ENCODE measurements around the gene C3orf20.

C3orf20 gene

DNA sequence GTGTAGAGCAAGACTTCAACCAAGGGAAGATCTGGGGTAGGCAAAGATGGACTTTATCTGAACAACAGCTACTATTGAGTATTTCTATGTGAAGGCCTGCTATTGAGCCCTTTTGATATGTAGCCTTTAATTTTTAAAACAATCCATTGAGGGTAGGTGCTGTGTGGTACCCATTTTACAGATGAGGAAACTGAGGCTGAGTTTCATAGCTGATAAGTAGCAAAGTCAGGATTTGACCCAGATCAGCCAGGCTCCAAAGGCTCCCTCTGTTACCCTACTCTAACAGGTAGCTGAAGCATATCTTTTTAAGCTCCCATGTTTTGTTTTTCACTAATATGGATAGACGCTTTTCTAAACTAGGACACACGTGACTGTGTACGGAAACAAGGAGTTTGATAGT, 141.4 kb downstream of the C3orf20 start:
- no peak overlapping the region for H3K4me3 ChIP-seq (ENCODE audit: low read depth, low read length)
- no peak for DNase-seq (ENCODE audit: low read depth)
- TF ChIP-seq POLR2A (IDR thresholded peaks at IDR 0.05; ENCODE audit: extremely low read depth, insufficient read length) (no peak), MYC (IDR thresholded peaks at IDR 0.05; ENCODE audit: low read depth, low read length) (no peak)
- TF ChIP-seq, protein P1, sequence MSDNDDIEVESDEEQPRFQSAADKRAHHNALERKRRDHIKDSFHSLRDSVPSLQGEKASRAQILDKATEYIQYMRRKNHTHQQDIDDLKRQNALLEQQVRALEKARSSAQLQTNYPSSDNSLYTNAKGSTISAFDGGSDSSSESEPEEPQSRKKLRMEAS (IDR thresholded peaks at IDR 0.05; ENCODE audit: low read depth, low read length) = no peak
- TF ChIP-seq, protein P2, sequence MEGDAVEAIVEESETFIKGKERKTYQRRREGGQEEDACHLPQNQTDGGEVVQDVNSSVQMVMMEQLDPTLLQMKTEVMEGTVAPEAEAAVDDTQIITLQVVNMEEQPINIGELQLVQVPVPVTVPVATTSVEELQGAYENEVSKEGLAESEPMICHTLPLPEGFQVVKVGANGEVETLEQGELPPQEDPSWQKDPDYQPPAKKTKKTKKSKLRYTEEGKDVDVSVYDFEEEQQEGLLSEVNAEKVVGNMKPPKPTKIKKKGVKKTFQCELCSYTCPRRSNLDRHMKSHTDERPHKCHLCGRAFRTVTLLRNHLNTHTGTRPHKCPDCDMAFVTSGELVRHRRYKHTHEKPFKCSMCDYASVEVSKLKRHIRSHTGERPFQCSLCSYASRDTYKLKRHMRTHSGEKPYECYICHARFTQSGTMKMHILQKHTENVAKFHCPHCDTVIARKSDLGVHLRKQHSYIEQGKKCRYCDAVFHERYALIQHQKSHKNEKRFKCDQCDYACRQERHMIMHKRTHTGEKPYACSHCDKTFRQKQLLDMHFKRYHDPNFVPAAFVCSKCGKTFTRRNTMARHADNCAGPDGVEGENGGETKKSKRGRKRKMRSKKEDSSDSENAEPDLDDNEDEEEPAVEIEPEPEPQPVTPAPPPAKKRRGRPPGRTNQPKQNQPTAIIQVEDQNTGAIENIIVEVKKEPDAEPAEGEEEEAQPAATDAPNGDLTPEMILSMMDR (IDR thresholded peaks at IDR 0.05; ENCODE audit: low read depth, low read length) = no peak

- no peak within 1 kb of the TSS for H3K4me3 ChIP-seq (ENCODE audit: low read depth, low read length)
- TF ChIP-seq, protein P1 (IDR thresholded peaks at IDR 0.05; ENCODE audit: low read depth, low read length) = no peak
- TF ChIP-seq, protein P2 (IDR thresholded peaks at IDR 0.05; ENCODE audit: low read depth, low read length) = no peak
- TF ChIP-seq POLR2A (IDR thresholded peaks at IDR 0.05; ENCODE audit: extremely low read depth, insufficient read length) = no peak
- no peak for TF ChIP-seq MYC (IDR thresholded peaks at IDR 0.05; ENCODE audit: low read depth, low read length)
- DNase-seq (ENCODE audit: low read depth) = no peak
Measured at GRCh38 chr3:14818804-14819500, 144.0 kb downstream of the C3orf20 start, which contains the start of gene FGD5. FGD5 (plus strand) TSS chr3:14818962; CDS start chr3:14819072, 110 bp downstream.

GRCh38 chr3:14819671-14820070, 144.7 kb downstream of the C3orf20 start:
- TF ChIP-seq POLR2A (IDR thresholded peaks at IDR 0.05; ENCODE audit: extremely low read depth, insufficient read length) = no peak
- TF ChIP-seq, protein P2 (IDR thresholded peaks at IDR 0.05; ENCODE audit: low read depth, low read length) = no peak
- TF ChIP-seq, protein P1 (IDR thresholded peaks at IDR 0.05; ENCODE audit: low read depth, low read length) = no peak
- TF ChIP-seq MYC (IDR thresholded peaks at IDR 0.05; ENCODE audit: low read depth, low read length) = no peak
- no peak overlapping the region for H3K4me3 ChIP-seq (ENCODE audit: low read depth, low read length)
- no peak for DNase-seq (ENCODE audit: low read depth)

DNA sequence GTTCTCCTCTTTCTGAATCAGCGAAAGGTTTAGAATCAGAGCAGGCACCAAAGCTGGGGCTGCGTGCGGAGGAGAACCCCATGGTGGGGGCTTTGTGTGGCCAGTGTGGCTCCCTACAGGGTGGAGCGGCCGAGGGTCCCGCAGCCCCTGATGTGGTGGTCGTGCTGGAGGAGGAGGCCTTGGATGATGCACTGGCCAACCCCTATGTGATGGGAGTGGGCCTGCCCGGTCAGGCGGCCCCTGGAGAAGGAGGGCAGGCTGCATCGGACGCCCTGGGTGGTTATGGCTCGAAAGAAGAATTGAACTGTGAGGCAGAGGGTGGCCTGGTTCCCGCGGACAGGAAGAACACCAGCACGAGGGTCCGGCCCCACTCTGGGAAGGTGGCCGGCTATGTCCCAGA, 145.2 kb downstream of the C3orf20 start:
- no peak for DNase-seq (ENCODE audit: low read depth)
- H3K4me3 ChIP-seq (ENCODE audit: low read depth, low read length) = no peak overlapping the region
- no peak for TF ChIP-seq POLR2A (IDR thresholded peaks at IDR 0.05; ENCODE audit: extremely low read depth, insufficient read length)
- TF ChIP-seq MYC (IDR thresholded peaks at IDR 0.05; ENCODE audit: low read depth, low read length) = no peak
- TF ChIP-seq, protein P2 (IDR thresholded peaks at IDR 0.05; ENCODE audit: low read depth, low read length) = no peak
- TF ChIP-seq, protein P1 (IDR thresholded peaks at IDR 0.05; ENCODE audit: low read depth, low read length) = no peak

DNA sequence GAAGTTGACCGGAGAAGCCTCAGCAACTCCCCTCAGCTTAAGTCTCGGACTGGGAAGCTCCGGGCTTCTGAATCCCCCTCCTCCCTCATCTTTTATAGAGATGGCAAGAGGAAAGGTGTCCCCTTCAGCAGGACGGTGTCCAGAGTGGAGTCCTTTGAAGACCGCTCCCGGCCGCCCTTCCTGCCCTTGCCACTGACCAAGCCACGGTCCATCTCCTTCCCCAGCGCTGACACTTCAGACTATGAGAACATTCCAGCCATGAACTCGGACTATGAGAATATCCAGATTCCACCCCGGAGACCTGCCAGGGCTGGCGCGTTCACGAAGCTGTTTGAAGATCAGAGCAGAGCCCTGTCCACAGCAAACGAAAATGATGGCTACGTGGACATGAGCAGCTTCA, 146.2 kb downstream of the C3orf20 start:
- TF ChIP-seq, protein P2 (IDR thresholded peaks at IDR 0.05; ENCODE audit: low read depth, low read length) = no peak
- no peak for TF ChIP-seq POLR2A (IDR thresholded peaks at IDR 0.05; ENCODE audit: extremely low read depth, insufficient read length)
- TF ChIP-seq MYC (IDR thresholded peaks at IDR 0.05; ENCODE audit: low read depth, low read length) = no peak
- TF ChIP-seq, protein P1 (IDR thresholded peaks at IDR 0.05; ENCODE audit: low read depth, low read length) = no peak
- no peak overlapping the region for H3K4me3 ChIP-seq (ENCODE audit: low read depth, low read length)
- no peak for DNase-seq (ENCODE audit: low read depth)
